Keratinocyte (primary cell): ENCODE measurements around the gene PIGH.

Experiments used
- EZH2 ChIP-seq: IDR thresholded peaks from one replicate; pipeline ENCODE4 v1.6.1; 2012; ENCODE audit warnings: inconsistent platforms, mild to moderate bottlenecking, low read length, moderate library complexity
- TF ChIP-seq, protein P1 (sequence below), 3 experiments: IDR thresholded peaks in 1 of 3; conservative IDR thresholded peaks in 1 of 3; optimal IDR thresholded peaks in 1 of 3; 2 replicates in 2 of 3; 3 replicates in 1 of 3; pipeline versions ENCODE3 to v1.5.1; 2011; ENCODE audit warnings: low read length in 3 of 3, mild to moderate bottlenecking in 3 of 3, moderate library complexity in 2 of 3, control low read depth in 1 of 3, inconsistent platforms in 1 of 3; ENCODE audit not compliant: insufficient read depth in 2 of 3; ENCODE audit errors: extremely low read depth in 1 of 3

DNA sequence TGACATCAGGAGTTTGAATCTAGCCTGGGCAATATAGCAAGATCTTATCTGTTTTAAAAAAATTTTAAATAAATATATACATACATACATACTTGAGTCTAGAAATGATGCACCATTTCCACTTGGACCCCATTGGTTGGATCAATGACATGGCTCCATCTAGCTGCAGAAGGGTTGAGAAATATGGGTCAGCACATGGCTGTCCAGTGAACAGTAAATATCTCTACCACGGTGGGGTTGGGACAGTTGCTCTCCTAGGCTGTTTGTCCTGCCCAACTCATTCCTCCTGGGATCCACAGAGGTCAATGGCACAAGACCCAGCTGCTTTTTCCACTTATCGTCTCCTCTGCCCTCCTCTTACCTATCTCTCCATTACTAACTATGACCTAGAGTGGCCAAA is 43.4 kb downstream of the PIGH start:
- TF ChIP-seq, protein P1, sequence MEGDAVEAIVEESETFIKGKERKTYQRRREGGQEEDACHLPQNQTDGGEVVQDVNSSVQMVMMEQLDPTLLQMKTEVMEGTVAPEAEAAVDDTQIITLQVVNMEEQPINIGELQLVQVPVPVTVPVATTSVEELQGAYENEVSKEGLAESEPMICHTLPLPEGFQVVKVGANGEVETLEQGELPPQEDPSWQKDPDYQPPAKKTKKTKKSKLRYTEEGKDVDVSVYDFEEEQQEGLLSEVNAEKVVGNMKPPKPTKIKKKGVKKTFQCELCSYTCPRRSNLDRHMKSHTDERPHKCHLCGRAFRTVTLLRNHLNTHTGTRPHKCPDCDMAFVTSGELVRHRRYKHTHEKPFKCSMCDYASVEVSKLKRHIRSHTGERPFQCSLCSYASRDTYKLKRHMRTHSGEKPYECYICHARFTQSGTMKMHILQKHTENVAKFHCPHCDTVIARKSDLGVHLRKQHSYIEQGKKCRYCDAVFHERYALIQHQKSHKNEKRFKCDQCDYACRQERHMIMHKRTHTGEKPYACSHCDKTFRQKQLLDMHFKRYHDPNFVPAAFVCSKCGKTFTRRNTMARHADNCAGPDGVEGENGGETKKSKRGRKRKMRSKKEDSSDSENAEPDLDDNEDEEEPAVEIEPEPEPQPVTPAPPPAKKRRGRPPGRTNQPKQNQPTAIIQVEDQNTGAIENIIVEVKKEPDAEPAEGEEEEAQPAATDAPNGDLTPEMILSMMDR (optimal IDR thresholded peaks at IDR 0.05 in 1 of 3, IDR thresholded peaks at IDR 0.05 in 1 of 3, conservative IDR thresholded peaks at IDR 0.05 in 1 of 3; ENCODE audit: extremely low read depth in 1 of 3, insufficient read depth in 2 of 3, low read length in 3 of 3): peak in 1 of 3 experiments; percentile 26
- TF ChIP-seq EZH2: no peak
